EL (cell line): ENCODE data around the gene GPSM3.

Experiments used
- DNase-seq: peaks from one replicate; pipeline ENCODE4 v3.0.0-alpha.2; 2016

GPSM3 gene

DNA sequence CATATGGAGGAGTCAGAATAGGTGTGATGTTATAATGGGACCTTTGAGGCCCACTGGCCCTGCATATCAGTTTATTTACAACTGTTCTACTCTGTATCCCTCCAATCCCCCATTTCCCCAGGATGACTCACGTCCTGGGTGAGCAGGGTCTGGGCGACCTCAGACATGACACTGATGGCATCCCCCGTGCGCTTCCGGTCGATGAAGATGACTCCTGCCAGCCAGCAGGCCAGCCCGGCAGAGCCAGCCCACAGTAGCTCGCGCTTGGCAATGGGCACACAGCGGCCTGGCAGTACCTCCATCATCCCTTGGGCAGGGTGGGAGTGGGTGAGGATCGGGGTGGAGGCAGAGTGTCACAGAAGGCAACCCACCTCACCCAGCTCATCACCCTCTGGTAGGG is 22.1 kb downstream of the GPSM3 start:
- DNase-seq: peak; percentile 59

DNA sequence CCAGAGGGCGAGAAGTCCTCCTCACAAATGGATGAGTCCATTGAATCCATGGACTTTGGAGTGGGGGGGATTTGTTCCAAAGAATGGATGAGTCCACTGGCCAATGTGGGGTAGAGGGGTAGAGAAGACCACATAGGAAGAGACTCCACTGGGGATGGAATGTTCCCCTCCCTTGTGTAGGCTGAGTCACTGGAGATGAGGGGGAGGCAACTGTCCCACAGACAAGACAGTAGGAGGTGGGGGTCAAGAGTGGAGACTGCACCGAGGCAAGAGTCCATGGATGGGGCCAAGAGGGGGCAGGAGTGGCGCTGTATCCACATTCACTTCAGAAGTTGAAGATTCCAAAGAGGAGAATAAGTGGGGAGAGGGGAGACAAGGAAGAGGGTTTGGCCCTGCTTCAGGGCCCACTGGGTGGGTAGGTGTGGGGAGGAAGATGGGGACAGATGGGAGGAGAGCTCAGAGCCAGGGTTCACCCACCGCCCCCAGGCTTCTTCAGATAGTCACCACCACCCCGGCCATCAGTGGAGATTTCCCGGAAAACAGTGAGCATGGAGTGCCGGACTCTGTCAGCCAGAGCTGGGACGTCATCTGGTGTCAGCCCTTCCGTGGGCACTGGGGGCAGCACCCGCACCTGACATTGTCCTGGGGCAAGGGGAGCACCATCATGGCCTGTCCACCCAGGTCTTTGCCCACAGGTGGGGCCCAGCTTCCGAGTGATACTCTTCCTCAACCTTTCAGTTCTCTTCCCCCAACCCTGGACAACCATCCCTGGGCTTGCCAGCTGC is 23.4 kb downstream of the GPSM3 start:
- DNase-seq: peak; percentile 42

DNA sequence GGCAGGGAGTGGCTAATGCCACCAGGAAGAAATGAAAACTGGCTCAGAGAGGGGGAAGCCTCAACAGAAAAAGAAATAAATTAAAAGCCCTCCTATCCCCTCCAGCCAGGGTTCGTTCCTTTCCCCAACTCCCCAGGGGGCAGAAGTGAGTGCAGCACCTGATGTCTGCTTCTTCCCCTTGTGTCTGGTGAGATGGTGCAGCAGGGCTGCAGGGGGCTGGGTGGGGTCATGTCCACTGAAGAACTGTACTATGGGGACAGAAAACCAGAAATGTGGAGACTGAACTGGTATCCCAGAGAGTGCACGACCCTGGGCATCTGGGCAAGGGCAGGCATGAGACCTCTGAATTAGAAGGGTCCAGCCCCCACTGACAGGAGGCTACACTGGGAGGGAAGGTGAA is 24.1 kb downstream of the GPSM3 start:
- DNase-seq: no peak

DNA sequence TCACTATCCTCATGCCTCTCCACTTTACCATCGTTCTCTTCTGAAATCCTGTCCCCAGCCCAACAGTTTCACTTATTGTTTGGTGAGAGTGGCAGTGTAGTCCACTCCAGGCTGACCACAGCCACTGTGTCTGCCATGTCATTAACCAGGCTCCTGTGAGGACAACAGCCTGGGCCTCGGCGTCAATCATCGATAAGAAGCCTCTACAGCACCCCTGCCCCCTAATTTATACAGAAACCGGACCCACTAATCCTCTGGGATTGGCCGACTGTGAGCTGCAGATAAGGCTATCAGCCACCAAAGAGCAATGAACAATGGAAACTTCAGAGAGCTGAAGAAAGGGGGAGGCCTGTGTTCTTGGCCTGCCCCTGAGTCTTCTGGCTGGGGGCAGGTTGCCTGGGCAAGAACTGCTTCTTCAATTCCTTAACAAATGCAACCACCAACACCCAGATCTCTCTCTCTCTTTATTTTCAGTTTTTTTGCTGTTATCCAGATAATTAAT is 24.6 kb downstream of the GPSM3 start:
- no peak for DNase-seq

DNA sequence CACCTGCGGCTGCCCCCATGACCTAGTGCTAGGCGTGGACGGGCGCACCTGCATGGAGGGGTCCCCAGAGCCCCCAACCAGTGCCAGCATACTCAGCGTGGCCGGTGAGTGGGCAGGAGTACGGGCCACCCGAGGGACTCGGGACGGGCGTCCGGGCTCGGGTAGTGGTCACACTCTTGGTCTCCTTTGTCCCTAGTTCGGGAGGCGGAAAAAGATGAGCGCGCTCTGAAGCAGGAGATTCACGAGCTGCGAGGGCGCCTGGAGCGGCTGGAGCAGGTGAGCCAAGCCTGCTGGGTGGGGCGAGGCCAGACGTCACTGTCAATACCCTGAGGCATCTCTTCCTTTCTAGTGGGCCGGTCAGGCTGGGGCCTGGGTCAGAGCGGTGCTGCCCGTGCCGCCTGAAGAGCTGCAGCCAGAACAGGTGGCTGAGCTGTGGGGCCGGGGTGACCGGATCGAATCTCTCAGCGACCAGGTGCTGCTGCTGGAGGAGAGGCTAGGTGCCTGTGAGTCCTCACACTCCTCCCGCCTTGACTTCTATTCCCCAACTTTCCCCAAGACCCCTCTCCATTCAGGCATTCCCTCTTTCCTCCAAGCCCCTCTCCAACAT is 25.2 kb downstream of the GPSM3 start:
- no peak for DNase-seq

DNA sequence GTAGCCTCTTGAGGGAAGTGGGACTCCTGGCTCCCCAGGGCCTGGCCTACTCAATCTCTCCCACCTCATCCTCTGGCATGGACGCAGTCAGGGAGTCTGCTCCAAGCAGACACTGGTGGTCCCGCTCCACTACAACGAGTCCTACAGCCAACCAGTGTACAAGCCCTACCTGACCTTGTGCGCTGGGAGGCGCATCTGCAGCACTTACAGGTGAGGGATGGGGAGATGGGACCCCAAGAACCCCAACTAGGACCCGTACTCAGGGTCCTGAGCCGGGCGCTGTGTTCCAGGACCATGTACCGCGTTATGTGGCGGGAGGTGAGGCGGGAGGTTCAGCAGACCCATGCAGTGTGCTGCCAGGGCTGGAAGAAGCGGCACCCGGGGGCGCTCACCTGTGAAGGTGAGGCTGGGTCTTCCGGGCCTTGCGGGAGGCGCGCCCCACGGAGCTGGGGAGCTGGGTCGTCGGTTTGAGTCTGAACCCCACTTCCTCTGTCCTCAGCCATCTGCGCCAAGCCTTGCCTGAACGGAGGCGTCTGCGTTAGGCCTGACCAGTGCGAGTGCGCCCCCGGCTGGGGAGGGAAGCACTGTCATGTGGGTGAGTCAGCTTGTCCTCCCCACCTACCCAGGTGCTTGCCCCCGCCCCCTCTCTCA is 25.9 kb downstream of the GPSM3 start:
- DNase-seq: no peak

DNA sequence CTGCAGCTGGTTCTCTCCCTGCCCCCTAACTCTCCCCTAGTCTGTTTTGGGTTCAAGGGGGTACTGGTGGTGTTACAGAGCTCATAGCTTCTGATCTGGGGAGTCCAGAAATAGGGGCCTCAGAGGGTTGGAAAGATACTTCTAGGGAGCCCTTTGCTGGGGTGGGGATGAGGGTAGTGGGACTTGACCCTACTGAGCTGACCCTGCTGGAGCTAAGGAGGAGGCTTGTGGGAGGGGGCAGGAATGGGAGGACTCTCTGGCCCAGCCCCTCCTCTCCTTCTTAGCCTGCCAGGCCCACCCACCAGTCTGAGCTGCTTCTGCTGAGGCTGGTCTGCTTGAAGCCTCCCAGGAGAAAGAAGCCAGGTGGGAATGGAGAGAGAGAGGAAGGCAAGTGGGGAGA is 28.1 kb downstream of the GPSM3 start, which contains the start of gene EGFL8:
Gene EGFL8 (plus strand): TSS at position 301 of the 400 bp plus-strand sequence. CDS start 1,571 bp downstream, outside the sequence.
- DNase-seq: no peak

DNA sequence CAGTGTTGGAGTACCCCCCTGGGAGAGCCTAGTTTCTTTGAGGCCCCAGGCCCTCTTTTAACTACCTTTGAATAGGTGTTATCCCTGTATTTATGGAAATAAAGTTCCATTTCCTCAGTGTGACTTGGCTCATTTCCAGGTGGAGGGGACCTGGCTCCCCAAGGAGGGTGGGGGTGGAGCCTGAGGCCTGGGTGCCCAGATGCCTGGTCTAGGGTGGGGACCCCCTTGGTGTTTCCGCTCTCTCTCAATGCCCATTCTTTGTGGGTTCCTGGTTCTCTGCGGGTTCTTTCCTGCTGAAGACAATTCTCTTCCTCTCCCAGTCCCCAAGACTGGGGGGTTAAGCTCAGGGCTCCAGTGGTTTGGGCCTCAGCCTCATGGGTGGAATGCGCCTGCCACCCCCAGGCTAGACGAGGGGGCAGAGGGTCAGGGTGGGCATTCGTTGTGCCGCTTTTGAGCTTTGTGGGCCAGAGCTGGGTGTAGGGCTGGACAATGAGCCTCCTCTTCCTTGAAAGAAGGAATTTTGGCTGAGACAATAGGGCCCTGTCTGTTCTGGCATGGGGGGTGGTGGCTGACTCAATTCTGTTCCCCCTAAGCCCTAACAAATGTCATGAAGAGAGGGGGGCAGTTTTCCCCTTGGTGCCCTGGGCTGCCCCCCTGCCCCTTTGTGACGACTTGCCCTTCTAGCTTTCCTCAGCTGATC is 28.7 kb downstream of the GPSM3 start:
- DNase-seq: no peak

DNA sequence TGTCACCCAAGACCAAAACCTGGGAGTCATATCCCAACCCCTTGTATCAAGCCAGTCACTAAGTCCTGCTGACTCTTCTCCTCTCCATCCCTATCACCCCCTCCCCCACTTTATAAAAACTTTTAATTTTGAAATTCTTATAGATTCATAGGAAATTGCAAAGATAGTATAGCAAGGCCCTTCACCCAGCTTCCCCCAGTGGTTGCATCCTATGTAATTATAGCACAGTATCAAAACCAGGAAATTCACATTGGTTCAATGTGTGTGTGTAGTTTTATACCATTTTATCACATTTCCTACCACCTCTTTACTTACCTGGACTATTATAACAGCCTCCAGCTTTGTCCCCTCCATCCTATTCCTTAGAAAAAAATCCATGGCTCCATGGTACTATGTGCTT is 34.4 kb downstream of the GPSM3 start:
- no peak for DNase-seq

DNA sequence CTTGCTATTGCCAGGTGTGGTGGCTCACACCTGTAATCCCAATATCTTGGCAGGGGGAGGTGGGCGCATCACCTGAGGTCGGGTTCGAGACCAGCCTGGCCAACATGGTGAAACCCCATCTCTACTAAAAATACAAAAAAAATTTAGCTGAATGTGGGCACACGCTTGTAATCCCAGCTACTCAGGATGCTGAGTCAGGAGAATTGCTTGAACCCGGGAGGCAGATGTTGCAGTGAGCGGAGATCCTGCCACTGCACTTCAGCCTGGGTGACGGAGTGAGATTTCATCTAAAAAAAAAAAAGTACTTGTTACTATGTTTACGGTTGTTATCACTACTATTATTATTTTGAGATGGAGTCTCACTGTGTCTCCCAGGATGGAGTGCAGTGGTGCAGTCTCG is 35.6 kb downstream of the GPSM3 start:
- no peak for DNase-seq

DNA sequence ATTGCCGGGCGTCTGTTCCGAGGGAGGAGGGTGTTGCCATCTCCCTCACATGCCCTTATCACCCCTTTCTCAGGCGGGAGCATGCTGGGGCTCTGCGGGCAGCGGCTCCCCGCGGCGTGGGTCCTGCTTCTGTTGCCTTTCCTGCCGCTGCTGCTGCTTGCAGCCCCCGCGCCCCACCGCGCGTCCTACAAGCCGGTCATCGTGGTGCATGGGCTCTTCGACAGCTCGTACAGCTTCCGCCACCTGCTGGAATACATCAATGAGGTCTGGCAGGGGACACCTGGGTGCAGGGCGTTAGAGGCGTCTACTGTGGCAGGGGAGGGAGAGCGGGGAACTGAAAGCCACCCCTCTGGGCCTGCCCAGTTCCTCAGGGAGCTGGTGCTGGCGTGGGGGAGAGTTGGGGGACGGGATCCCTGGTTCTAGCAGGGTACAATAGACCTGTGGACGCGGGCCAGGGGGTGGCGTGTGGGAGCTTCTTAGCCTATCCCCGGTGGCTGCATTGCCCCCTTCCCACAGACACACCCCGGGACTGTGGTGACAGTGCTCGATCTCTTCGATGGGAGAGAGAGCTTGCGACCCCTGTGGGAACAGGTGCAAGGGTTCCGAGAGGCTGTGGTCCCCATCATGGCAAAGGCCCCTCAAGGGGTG is 37.8 kb downstream of the GPSM3 start:
- DNase-seq: peak; percentile 67

DNA sequence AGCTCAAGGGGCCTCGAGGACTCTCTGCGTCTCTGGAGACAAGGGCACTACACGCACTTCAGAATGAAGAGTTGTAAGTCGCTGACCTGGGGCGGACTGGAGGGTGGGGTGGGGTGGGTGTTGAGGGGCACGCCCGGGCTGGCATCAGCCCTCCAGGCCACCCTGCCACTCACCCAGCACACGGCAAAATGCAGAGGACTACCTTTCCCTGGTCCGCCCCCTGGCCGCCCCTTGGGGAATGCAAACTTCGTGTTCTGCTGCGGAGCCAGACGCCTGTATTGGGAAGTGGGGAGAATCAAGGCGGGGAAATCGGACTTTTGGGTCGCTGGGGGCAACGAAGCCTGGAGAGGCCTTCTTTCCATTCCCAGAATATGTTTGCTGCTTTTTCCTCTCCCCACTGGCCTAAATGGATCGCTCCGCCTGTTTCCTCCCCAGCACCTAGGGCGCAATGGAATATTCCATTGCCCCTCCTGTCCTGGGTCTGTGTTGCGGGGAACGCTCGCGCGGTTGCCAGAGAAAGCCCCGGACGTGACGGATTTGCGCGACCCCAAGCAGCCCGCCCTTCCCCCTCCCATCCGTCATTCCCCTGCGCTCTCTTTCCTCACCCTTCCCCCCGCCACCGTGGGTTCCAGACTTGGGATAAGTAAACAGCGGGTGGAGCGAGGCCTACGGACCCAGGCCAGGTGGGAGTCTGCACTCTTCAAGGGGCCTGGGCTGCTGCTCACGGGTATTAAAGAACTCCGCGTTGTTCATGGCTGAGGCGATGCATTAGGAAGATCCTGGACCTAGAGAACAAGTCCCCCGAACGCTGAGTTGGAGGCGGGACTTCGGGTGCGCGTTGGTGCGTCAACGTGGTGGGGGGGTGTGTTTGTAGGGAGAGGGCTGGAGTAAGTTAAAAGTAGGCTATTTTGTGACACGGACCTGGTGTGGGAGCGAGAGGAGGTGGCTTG is 38.6 kb downstream of the GPSM3 start, which contains the start of gene PPT2:
Gene PPT2 (plus strand): TSS at position 578 of the 950 bp plus-strand sequence. CDS start 454 bp downstream, outside the sequence.
- DNase-seq: peak; percentile 91

DNA sequence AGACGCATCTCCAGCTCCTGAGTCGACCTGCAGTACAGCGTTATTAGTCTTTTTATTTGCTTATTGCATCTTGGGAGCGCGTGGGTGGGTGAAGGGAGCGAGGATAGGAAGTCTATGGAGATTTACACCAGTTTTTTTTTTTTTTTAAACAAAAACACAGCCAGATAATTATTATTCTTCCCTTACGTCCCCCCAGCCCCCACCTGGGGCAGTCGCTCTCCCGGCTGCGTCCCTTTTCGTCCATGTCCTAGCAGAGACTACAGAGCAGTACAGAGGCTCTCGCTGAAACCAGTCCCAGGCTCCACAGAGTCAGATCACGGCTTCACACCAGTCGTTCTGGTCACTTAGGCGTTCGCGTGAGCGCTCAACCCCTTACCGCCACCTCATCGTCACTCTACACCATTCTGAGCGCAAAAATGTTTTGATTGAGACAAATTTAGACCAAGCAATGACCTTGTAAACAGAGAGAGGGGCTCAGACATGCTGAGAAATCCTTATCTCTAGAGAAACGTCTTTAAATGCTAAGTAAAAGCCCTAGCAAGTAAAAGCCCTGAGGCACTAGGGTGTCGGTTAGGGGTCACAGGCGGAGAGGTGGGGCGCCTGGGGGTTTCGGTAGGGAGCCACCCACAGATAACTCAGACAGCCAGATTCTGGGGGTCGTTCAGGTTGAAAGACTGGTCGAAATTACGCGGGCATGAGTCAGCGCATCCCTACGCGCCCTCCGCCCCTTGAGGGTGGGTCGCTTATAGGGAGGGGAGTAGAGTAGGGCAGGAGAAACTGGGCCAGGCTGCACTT is 39.5 kb downstream of the GPSM3 start:
- DNase-seq: peak; percentile 60

DNA sequence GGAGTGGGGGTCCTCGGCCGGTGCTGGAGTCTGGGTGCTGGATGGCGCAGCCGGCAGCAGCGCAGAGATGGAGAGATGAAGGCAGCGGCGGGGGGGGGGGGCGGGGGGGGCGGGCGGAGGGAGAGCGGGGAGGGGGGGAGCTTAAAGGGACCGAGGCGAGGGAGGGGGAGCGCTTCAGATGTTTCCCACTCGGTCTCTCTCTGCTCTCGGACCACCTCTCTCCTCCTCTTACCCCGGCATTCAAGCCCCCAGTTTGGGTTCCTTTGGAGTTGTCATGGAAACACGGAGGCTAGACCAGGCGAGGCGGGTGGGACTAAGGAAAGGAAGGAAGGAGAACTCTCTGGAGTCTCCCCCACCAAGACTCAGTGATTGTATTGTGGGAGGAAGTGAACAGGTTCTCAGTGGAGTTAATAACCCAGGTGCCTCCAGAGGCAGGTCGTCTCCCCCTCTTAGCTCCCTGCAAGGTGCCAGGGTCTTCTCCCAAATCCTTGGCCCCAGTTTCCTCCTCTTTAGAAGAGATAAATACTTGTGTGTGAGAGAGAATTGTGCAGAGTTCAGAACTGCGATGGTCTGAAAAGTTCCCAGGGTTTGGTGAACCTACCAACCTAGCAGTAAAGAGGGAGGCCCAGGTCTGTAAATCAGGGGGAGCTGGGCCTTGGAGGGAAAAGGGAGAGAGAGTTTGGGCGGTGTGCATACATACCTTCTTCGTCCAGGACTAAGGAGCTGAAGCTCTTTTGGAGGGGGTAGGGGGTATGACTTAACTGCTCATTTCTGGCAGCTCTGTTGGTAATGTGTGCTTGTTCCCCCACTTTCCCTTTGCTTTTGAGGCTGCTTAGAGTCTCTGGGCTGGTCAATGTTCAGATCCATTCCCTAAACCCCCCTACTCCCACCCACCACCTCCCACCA is 40.3 kb downstream of the GPSM3 start, which contains the start of gene PRRT1:
Gene PRRT1 (minus strand): TSS at position 77 of the 906 bp plus-strand sequence. CDS start 112 bp downstream, outside the sequence.
- no peak for DNase-seq

DNA sequence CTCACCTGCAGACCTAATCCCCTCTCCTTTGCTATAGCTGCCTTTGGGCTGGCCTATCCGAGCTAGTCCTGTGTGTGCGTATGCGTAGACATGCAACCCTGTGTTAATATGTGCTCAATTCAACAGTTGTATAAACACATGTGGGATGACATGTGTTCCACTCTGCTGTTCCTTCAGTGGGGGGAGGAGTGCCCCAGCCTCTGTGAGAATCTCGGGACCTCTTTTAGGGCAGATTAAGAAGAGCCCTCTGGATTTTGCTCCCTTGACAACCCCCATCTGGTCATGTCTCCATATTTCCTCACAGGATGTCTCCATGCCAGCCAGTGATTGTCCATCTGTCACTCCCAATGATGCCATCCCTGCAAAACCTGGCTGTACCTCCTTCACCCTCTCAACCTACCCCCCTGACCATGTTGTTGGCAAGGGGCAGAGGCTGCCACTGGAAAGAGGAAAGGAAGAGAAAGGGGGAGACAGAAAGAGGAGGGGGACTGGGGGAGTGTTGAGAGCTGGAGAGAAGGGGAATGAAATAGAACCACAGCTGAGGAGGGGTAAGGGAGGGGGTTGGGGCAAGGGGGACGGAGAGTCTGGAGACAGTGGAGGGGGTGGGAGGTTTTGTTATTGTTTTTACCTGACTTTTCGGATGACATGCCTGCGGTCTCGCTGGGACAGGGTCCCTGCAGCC is 41.1 kb downstream of the GPSM3 start:
- no peak for DNase-seq

DNA sequence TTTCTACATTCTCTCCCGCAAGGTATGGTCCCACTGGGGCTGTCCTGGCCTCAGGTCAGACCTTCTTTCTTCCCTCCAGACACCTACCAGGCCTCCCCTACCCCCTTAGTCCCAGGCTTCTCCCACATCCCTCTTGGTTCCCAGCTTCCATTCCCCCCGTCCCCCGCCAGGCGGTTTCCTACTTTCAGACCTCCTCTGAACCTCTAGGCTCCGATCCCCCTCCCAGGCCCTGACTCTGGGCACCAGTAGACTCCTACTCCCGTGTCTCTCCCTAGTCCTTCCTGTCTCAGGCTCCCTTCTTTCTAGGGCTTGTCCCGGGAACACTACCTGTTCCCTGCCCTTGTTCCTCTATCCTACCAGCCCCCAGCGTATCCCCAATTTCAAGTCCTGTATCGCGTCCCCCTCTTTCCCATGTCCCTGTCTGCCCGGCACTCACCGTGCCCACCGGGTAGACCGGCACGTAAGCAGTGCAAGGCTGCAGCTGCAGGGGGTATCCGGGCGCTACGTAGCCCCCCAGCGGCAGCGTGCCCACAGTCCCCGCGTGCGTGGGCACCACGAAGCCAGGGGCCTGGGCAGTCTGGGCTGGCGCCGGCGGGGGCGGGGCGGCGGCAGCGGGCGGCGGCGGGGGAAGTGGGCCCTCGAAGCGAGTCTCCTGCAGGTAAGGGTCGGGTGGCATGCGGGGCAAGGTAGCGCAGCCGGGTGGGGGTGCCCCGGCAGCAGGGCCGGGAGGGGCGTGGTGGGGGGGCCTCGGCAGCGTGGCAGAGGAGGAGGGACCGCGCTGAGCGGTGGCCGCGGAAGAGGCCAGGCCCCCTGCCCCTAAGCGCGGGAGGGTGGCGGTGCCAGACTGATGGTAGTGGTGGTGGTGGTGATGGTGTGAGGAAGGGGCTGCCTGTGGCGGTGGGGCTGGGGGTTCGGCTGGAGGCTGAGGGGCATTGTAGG is 42.2 kb downstream of the GPSM3 start:
- no peak for DNase-seq

DNA sequence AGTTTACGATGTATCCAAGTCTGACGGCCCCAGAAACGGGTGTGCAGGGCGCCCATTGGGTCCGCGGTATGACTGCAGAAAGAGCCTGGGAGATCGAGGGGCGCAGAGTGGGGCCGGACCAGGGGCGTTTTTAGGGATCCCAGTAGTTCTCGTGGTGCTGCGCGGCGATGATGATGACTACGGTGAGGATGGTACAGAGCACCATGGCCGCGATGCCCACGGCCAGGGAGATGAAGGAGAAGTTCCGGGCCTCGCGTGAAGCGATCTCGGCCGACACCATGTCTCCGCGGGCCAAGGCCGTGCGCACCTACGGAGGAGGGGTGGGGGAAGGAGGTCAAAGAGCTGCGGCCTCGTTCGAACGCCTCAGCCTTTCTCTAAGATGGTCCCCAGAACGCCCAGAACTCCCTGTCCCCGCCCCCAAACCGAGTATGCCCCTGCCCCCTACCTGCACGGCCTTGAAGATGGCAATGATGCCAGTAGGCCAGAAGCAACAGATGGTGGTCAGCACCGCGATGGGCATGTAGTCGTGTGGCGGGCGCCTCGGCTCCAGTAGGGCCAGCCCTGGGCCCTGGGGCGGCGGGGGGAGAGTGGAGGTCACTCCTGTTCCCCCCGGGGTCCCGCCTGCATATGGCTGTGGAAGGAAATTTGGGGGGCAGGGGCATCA is 43.2 kb downstream of the GPSM3 start:
- DNase-seq: no peak
